HepG2 (cell line): ENCODE measurements around the gene SDC1. TPM values are rescaled to one million over a fixed set of nuclear protein-coding genes. Genes with fewer than 3 reads are reported as not detected.

ENCODE experiments used
- AGO1 ChIP-seq: fragments of 200-400 bp; formaldehyde crosslinking; IDR thresholded peaks from 2 replicates; pipeline ENCODE4 v1.6.1; 2017; ENCODE audit warnings: mild to moderate bottlenecking, low read depth, low read length, moderate library complexity; ENCODE audit not compliant: poor library complexity, severe bottlenecking
- CEBPG ChIP-seq: IDR thresholded peaks from 2 replicates; pipeline ENCODE4 v1.6.1; 2016
- E2F1 ChIP-seq: sonication (generic); formaldehyde crosslinking; IDR thresholded peaks from 2 replicates; pipeline ENCODE4 v1.5.0; 2020; ENCODE audit warnings: missing genetic modification reagents
- GABPA ChIP-seq, 2 experiments: IDR thresholded peaks; 2 replicates each; pipeline ENCODE4 v1.6.1; 2011 to 2016; ENCODE audit warnings: low read depth in 2 of 2, low read length in 1 of 2, missing biosample characterization in 1 of 2, missing genetic modification characterization in 1 of 2
- HIVEP1 ChIP-seq: sonication (generic); formaldehyde crosslinking; IDR thresholded peaks from 2 replicates; pipeline ENCODE4 v1.4.0; 2020; ENCODE audit warnings: mild to moderate bottlenecking, missing genetic modification reagents
- HMGA1 ChIP-seq: sonication (generic); formaldehyde crosslinking; conservative IDR thresholded peaks from 2 replicates; pipeline ENCODE4 v1.4.0; 2020; ENCODE audit warnings: missing genetic modification reagents
- MED1 ChIP-seq: sonication (generic); formaldehyde crosslinking; IDR thresholded peaks from 2 replicates; pipeline ENCODE4 v1.4.0; 2020; ENCODE audit warnings: missing genetic modification reagents
- MXD3 ChIP-seq: IDR thresholded peaks from 2 replicates; pipeline ENCODE4 v1.6.1; 2016; ENCODE audit warnings: mild to moderate bottlenecking, missing biosample characterization, missing genetic modification reagents
- PAF1 ChIP-seq: IDR thresholded peaks from 2 replicates; pipeline ENCODE4 v1.6.1; 2016; ENCODE audit warnings: missing genetic modification reagents, missing compliant biosample characterization
- PHF5A ChIP-seq: IDR thresholded peaks from one replicate; pipeline ENCODE4 v1.6.1; 2018; ENCODE audit warnings: low read depth, missing genetic modification reagents; ENCODE audit not compliant: unreplicated experiment
- PRPF4 ChIP-seq: fragments of 200-400 bp; formaldehyde crosslinking; IDR thresholded peaks from 2 replicates; pipeline ENCODE4 v1.6.1; 2016; ENCODE audit warnings: low read length, low read depth; ENCODE audit not compliant: poor library complexity, severe bottlenecking
- RAD21 ChIP-seq: fragments of 450-650 bp; formaldehyde crosslinking; IDR thresholded peaks from 2 replicates; pipeline ENCODE4 v1.5.0; 2020; ENCODE audit warnings: mild to moderate bottlenecking
- RERE ChIP-seq: IDR thresholded peaks from 2 replicates; pipeline ENCODE4 v1.6.1; 2016; ENCODE audit warnings: low read depth, missing genetic modification reagents, missing compliant biosample characterization
- SMYD3 ChIP-seq: sonication (generic); formaldehyde crosslinking; IDR thresholded peaks from 2 replicates; pipeline ENCODE4 v1.8.1; 2023; ENCODE audit warnings: mild to moderate bottlenecking, missing genetic modification reagents
- STAG1 ChIP-seq: sonication (generic); formaldehyde crosslinking; IDR thresholded peaks from 2 replicates; pipeline ENCODE4 v1.4.0; 2020; ENCODE audit warnings: missing genetic modification reagents
- TCF12 ChIP-seq, 2 experiments: fragments of 450-650 bp in 1 of 2; sonication (generic) in 1 of 2; formaldehyde crosslinking in 1 of 2; IDR thresholded peaks; 2 replicates each; pipeline versions ENCODE4 v1.6.1 to v1.8.0; 2017 to 2022; ENCODE audit warnings: antibody characterized with exemption in 1 of 2, mild to moderate bottlenecking in 1 of 2, missing genetic modification reagents in 1 of 2, moderate library complexity in 1 of 2
- TCF7 ChIP-seq: sonication (generic); IDR thresholded peaks from 2 replicates; pipeline ENCODE4 v1.6.1; 2016; ENCODE audit warnings: antibody characterized with exemption, low read depth
- ZFP1 ChIP-seq: IDR thresholded peaks from 2 replicates; pipeline ENCODE4 v1.6.1; 2016
- ZNF275 ChIP-seq: sonication (generic); formaldehyde crosslinking; IDR thresholded peaks from 2 replicates; pipeline ENCODE4 v1.8.0; 2022; ENCODE audit warnings: missing genetic modification reagents, mild to moderate bottlenecking, inconsistent platforms, borderline replicate concordance
- ZNF451 ChIP-seq: sonication (generic); formaldehyde crosslinking; IDR thresholded peaks from 2 replicates; pipeline ENCODE4 v1.5.0; 2020; ENCODE audit warnings: mild to moderate bottlenecking, missing genetic modification reagents
- ZNF761 ChIP-seq: sonication (generic); formaldehyde crosslinking; conservative IDR thresholded peaks from 2 replicates; pipeline ENCODE4 v1.4.0; 2020; ENCODE audit warnings: mild to moderate bottlenecking, missing genetic modification reagents
- ZNF883 ChIP-seq: sonication (generic); formaldehyde crosslinking; IDR thresholded peaks from 2 replicates; pipeline ENCODE4 v1.5.1; 2020; ENCODE audit warnings: mild to moderate bottlenecking, missing genetic modification reagents; ENCODE audit errors: not compliant biosample characterization
- polyA plus RNA-seq, 8 experiments: library from polyadenylated mRNA; depleted of rRNA in 3 of 8; stranded (reverse) in 7 of 8; unstranded in 1 of 8; fragments of >200 nt; fragmentation: Illumina TruSeq in 4 of 8; extraction: Trizol in 4 of 8; gene quantifications; 2 replicates each; pipeline versions ENCODE4 v1.2.1 to v1.2.3, GENCODE V29; 2011 to 2016; ENCODE audit warnings: low read depth in 4 of 8, missing spikeins in 1 of 8, mixed read lengths in 1 of 8; ENCODE audit not compliant: insufficient read depth in 1 of 8
- total RNA-seq, 5 experiments: library from RNA; depleted of rRNA; stranded (reverse); fragments of >200 nt; fragmentation: Illumina TruSeq; extraction: Trizol; gene quantifications; 2 replicates each; pipeline ENCODE4 v1.2.3, GENCODE V29; 2016; ENCODE audit warnings: low read depth in 1 of 5

SDC1 gene
- total and polyA plus RNA-seq, 2 of the 13 experiments (the other 11 are each of a cell fraction or from before 2014, with no cell fraction given): 108 to 119 TPM

GRCh38 chr2:20196053-20196656 lies 28.8 kb downstream of the SDC1 start (continued):
- TF ChIP-seq E2F1 (no peak), STAG1 (CRISPR knock-in tag) (no peak), GABPA (IDR thresholded peaks at IDR 0.05; ENCODE audit: low read depth, low read length) (peak; percentile 28; the same call in 1 of the 2 replicates), GABPA (CRISPR knock-in tag; IDR thresholded peaks at IDR 0.05; ENCODE audit: low read depth) (peak; percentile 85), HMGA1 (CRISPR knock-in tag) (no peak), PAF1 (CRISPR knock-in tag) (no peak), MED1 (CRISPR knock-in tag) (peak; percentile 89), TCF12 (IDR thresholded peaks at IDR 0.05) (no peak), TCF12 (CRISPR knock-in tag; IDR thresholded peaks at IDR 0.05) (peak; percentile 75), ZNF761 (CRISPR knock-in tag) (peak; percentile 81), RERE (CRISPR knock-in tag) (no peak), HIVEP1 (no peak; the same call in 1 of the 2 replicates), AGO1 (no peak), ZNF275 (no peak; the same call in 1 of the 2 replicates), ZFP1 (CRISPR knock-in tag) (peak; percentile 86), PHF5A (CRISPR knock-in tag) (peak; percentile 84), SMYD3 (peak; percentile 88; the same call in 1 of the 2 replicates), ZNF451 (CRISPR knock-in tag) (peak; percentile 61; the same call in 1 of the 2 replicates), TCF7 (peak; percentile 87), CEBPG (CRISPR knock-in tag) (no peak), ZNF883 (peak; percentile 71), PRPF4 (no peak), RAD21 (CRISPR knock-in tag) (peak; percentile 30; the same call in 1 of the 2 replicates), MXD3 (no peak)
